Gastrocnemius medialis (tissue), 4 donors: ENCODE results near the gene HTRA3.

Source experiments
- CTCF ChIP-seq, 5 experiments: fragments of 450-650 bp in 3 of 5; fragments of 200-600 bp in 2 of 5; sonication (generic) in 2 of 5; IDR thresholded peaks in 4 of 5; conservative IDR thresholded peaks in 1 of 5; 1 replicate in 4 of 5; 2 replicates in 1 of 5; pipeline ENCODE4 v1.5.1; 2016 to 2019; ENCODE audit warnings: antibody characterized with exemption in 5 of 5, mild to moderate bottlenecking in 3 of 5, moderate library complexity in 3 of 5
- POLR2A ChIP-seq, 2 donors: fragments of 450-650 bp; IDR thresholded peaks; one replicate each; pipeline ENCODE4 v1.6.1; 2017; ENCODE audit warnings: antibody characterized with exemption in 2 of 2, mild to moderate bottlenecking in 2 of 2, moderate library complexity in 2 of 2

- TF ChIP-seq CTCF (IDR thresholded peaks at IDR 0.05 in 4 of 5, conservative IDR thresholded peaks at IDR 0.05 in 1 of 5) (no peak), POLR2A (IDR thresholded peaks at IDR 0.05) (no peak)
Measured at GRCh38 chr4:8236920-8237195, 32.7 kb upstream of the HTRA3 start.
